Bronchial epithelial cell (primary cell): Measurements from ENCODE around the gene MLXIPL. TPM values are rescaled to one million over a fixed set of nuclear protein-coding genes. Genes with fewer than 3 reads are reported as not detected.
"Not testable (repeated sequence)": the region's sequence is repeated elsewhere in the genome, so short reads cannot be mapped to it uniquely, and the experiment has no call there.

ENCODE experiments used
- DNase-seq: peaks from one replicate; pipeline ENCODE4 v3.0.0-alpha.2; 2010; ENCODE audit warnings: low read depth
- FAIRE-seq: peaks from 2 replicates; lab custom pipeline; 2011; peaks lifted over from hg19 to GRCh38; lab: Jason Lieb, UNC
- H3K27me3 ChIP-seq: 2 replicates; pipeline ENCODE4 v1.5.1; 2011; ENCODE audit warnings: low read length; ENCODE audit not compliant: control insufficient read depth, insufficient read depth
- H3K36me3 ChIP-seq: 2 replicates; pipeline ENCODE4 v1.5.1; 2011; ENCODE audit warnings: low read length; ENCODE audit not compliant: control insufficient read depth, insufficient read depth
- H3K4me3 ChIP-seq: 2 replicates; pipeline ENCODE4 v1.5.1; 2011; ENCODE audit warnings: mild to moderate bottlenecking, low read depth, low read length, control low read depth
- CTCF ChIP-seq: IDR thresholded peaks from 2 replicates; pipeline ENCODE4 v1.5.1; 2011; ENCODE audit warnings: mild to moderate bottlenecking, moderate library complexity, low read length, control low read depth, inconsistent platforms; ENCODE audit not compliant: insufficient read depth, severe bottlenecking
- total RNA-seq: library from RNA; depleted of rRNA; stranded (reverse); fragments of >200 nt; gene quantifications from 2 replicates; pipeline ENCODE4 v1.2.1, GENCODE V29; 2014

The MLXIPL gene
- total RNA-seq, 1 donor from 2014 or later = not detected

GRCh38 chr7:73555411-73555982 is 68.8 kb downstream of the MLXIPL start:
- no peak for TF ChIP-seq CTCF
- H3K27me3 ChIP-seq = no peaks in the 10 kb centered on the region
- FAIRE-seq (no peak), DNase-seq (no peak)
- H3K36me3 ChIP-seq = peaks cover 6% of the 10 kb centered on the region
- H3K4me3 ChIP-seq = no peak overlapping the region

- not testable (repeated sequence) for DNase-seq, FAIRE-seq, H3K4me3 ChIP-seq, H3K27me3 ChIP-seq, H3K36me3 ChIP-seq
Observed at GRCh38 chr7:73550093-73550492, 74.2 kb downstream of the MLXIPL start.

- DNase-seq = no peak
- FAIRE-seq = no peak
- no peaks in the 10 kb centered on the region for H3K27me3 ChIP-seq
- no peak for TF ChIP-seq CTCF
- H3K4me3 ChIP-seq = no peak overlapping the region
- H3K36me3 ChIP-seq = peaks cover 7% of the 10 kb centered on the region
Observed at GRCh38 chr7:73549176-73549575, 75.1 kb downstream of the MLXIPL start.

- no peaks in the 10 kb centered on the region for H3K27me3 ChIP-seq
- H3K36me3 ChIP-seq = peaks cover 7% of the 10 kb centered on the region
- no peak overlapping the region for H3K4me3 ChIP-seq
- FAIRE-seq (no peak), DNase-seq (no peak)
- no peak for TF ChIP-seq CTCF
Observed at GRCh38 chr7:73547841-73548240, 76.5 kb downstream of the MLXIPL start.

- DNase-seq = no peak
- peaks cover 11% of the 10 kb centered on the region for H3K36me3 ChIP-seq
- FAIRE-seq = no peak
Observed at GRCh38 chr7:73544678-73545077, 79.6 kb downstream of the MLXIPL start.

More at GRCh38 chr7:73544678-73545077, 79.6 kb downstream of the MLXIPL start:
- H3K27me3 ChIP-seq = no peaks in the 10 kb centered on the region
- no peak overlapping the region for H3K4me3 ChIP-seq
- TF ChIP-seq CTCF = no peak

Other genes with a start within 250 kb of the MLXIPL start
- 0.51 and 1.1 TPM in 2 replicates for gene FZD9, start 190.7 kb downstream of the MLXIPL start, total RNA-seq
- 42.4 and 55.8 TPM in 2 replicates for gene BAZ1B, start 102.2 kb downstream of the MLXIPL start, total RNA-seq
- 21.3 and 23.6 TPM in 2 replicates for gene BCL7B, start 66.8 kb downstream of the MLXIPL start, total RNA-seq
- 63.4 and 78.7 TPM in 2 replicates for gene TBL2, start 45.9 kb downstream of the MLXIPL start, total RNA-seq
- gene VPS37D, start 43.3 kb upstream of the MLXIPL start, total RNA-seq = 1.0 and 2.4 TPM in 2 replicates
- gene DNAJC30, start 58.9 kb upstream of the MLXIPL start, total RNA-seq = 0.79 and 1.2 TPM in 2 replicates
- 97.9 and 104 TPM in 2 replicates for gene BUD23, start 59.1 kb upstream of the MLXIPL start, total RNA-seq
- gene STX1A, start 95.1 kb upstream of the MLXIPL start, total RNA-seq = 7.3 and 12.4 TPM in 2 replicates
- gene ABHD11, start 114.3 kb upstream of the MLXIPL start, total RNA-seq = 6.5 and 7.1 TPM in 2 replicates
- not detected in 2 replicates for gene CLDN3, start 145.7 kb upstream of the MLXIPL start, total RNA-seq
- gene CLDN4, start 206.5 kb upstream of the MLXIPL start, total RNA-seq = 55.5 and 126 TPM in 2 replicates
- gene METTL27, start 218.0 kb upstream of the MLXIPL start, total RNA-seq = 0.26 and 3.3 TPM in 2 replicates
- not detected in 2 replicates for gene TMEM270, start 236.6 kb upstream of the MLXIPL start, total RNA-seq